B cell (primary cell): ENCODE data around the gene IP6K2. TPM values are rescaled to one million over a fixed set of nuclear protein-coding genes. Genes with fewer than 3 reads are reported as not detected.

Source experiments
- ATAC-seq: fragments of 200-7000 bp; cut with Tn5 transposase; one replicate; pipeline ENCODE4 v1.10.0; 2021; ENCODE audit warnings: low read depth, mild to moderate bottlenecking, moderate number of reproducible peaks, moderate library complexity
- CTCF ChIA-PET: fragments of 350-600 bp; sonication (Branson Sonifier 250); formaldehyde crosslinking; loops from one replicate; lab custom pipeline; 2021; ENCODE audit warnings: antibody characterized with exemption, inconsistent platforms; lab: Charles Lee
- POLR2A ChIA-PET: fragments of 350-600 bp; sonication (Branson Sonifier 250); formaldehyde crosslinking; loops from one replicate; lab custom pipeline; 2021; ENCODE audit warnings: antibody characterized with exemption; lab: Charles Lee
- DNase-seq: peaks from one replicate; pipeline ENCODE4 v3.0.0; 2013
- H2AFZ ChIP-seq: 2 replicates; pipeline ENCODE4 v1.6.1; 2012; ENCODE audit warnings: mild to moderate bottlenecking, low read depth, low read length; ENCODE audit not compliant: insufficient read depth, poor library complexity, severe bottlenecking
- H3K27ac ChIP-seq, 2 donors: 1 replicate in 1 of 2; 2 replicates in 1 of 2; pipeline ENCODE4 v1.5.1; 2012 to 2013; ENCODE audit warnings: low read length in 2 of 2, mild to moderate bottlenecking in 2 of 2, moderate library complexity in 1 of 2
- H3K27me3 ChIP-seq, 4 experiments: fragments of 200-600 bp in 1 of 4; sonication (generic) in 1 of 4; replicated peaks in 1 of 4; 1 replicate in 2 of 4; 2 replicates in 2 of 4; pipeline versions ENCODE4 v1.6.1 to v1.7.0; 2013 to 2016; ENCODE audit warnings: low read length in 3 of 4, mild to moderate bottlenecking in 2 of 4, mixed read lengths in 1 of 4, moderate library complexity in 1 of 4; ENCODE audit not compliant: insufficient read depth in 4 of 4, control insufficient read depth in 3 of 4; ENCODE audit errors: control extremely low read depth in 1 of 4
- H3K36me3 ChIP-seq, 2 experiments: replicated peaks in 1 of 2; 1 replicate in 1 of 2; 2 replicates in 1 of 2; pipeline versions ENCODE4 v1.6.1 to v1.7.1; 2013; ENCODE audit warnings: low read length in 1 of 2; ENCODE audit not compliant: insufficient read depth in 2 of 2, control insufficient read depth in 1 of 2; ENCODE audit errors: control extremely low read depth in 1 of 2, extremely low read depth in 1 of 2
- H3K4me1 ChIP-seq, 2 donors: fragments of 200-600 bp in 1 of 2; sonication (generic) in 1 of 2; 1 replicate in 1 of 2; 2 replicates in 1 of 2; pipeline versions ENCODE4 v1.5.1 to v1.6.1; 2013 to 2017; ENCODE audit warnings: low read length in 2 of 2; ENCODE audit not compliant: control insufficient read depth in 2 of 2, insufficient read depth in 2 of 2
- H3K4me2 ChIP-seq: replicated peaks from 2 replicates; pipeline ENCODE3; 2012; ENCODE audit warnings: mild to moderate bottlenecking, low read depth, low read length; ENCODE audit not compliant: poor library complexity, severe bottlenecking
- H3K4me3 ChIP-seq, 5 experiments: fragments of 200-600 bp in 1 of 5; sonication (generic) in 1 of 5; 1 replicate in 3 of 5; 2 replicates in 2 of 5; pipeline versions ENCODE4 v1.5.1 to v1.7.0; 2011 to 2016; ENCODE audit warnings: low read length in 4 of 5, mild to moderate bottlenecking in 4 of 5, low read depth in 2 of 5, control low read depth in 1 of 5, moderate library complexity in 1 of 5; ENCODE audit not compliant: insufficient read depth in 1 of 5; ENCODE audit errors: control extremely low read depth in 1 of 5, extremely low read depth in 1 of 5
- H3K79me2 ChIP-seq: fragments of 200-600 bp; sonication (generic); one replicate; pipeline ENCODE4 v1.6.0; 2016; ENCODE audit warnings: low read length; ENCODE audit not compliant: control insufficient read depth, insufficient read depth
- H3K9ac ChIP-seq: fragments of 200-600 bp; sonication (generic); 2 replicates; pipeline ENCODE4 v1.6.1; 2017; ENCODE audit warnings: mild to moderate bottlenecking, low read length, moderate library complexity
- H3K9me3 ChIP-seq, 3 donors: one replicate each; pipeline versions ENCODE4 v1.6.1 to v1.7.1; 2013; ENCODE audit warnings: low read length in 2 of 3; ENCODE audit not compliant: control insufficient read depth in 2 of 3, insufficient read depth in 1 of 3; ENCODE audit errors: control extremely low read depth in 1 of 3
- H4K20me1 ChIP-seq: 2 replicates; pipeline ENCODE4 v1.6.0; 2012; ENCODE audit warnings: mild to moderate bottlenecking, low read length; ENCODE audit not compliant: insufficient read depth, control insufficient read depth, poor library complexity, severe bottlenecking
- H3K27ac Mint-ChIP-seq: one replicate; pipeline ENCODE4 v1.8.0; 2021; ENCODE audit warnings: mixed read lengths
- H3K27me3 Mint-ChIP-seq: one replicate; pipeline ENCODE4 v1.8.0; 2021; ENCODE audit warnings: mixed read lengths
- H3K4me1 Mint-ChIP-seq: one replicate; pipeline ENCODE4 v1.8.0; 2021; ENCODE audit warnings: mixed read lengths
- H3K4me3 Mint-ChIP-seq: one replicate; pipeline ENCODE4 v1.8.0; 2021; ENCODE audit warnings: mixed read lengths
- H3K9me3 Mint-ChIP-seq: one replicate; pipeline ENCODE4 v1.8.0; 2022; ENCODE audit warnings: mixed read lengths; ENCODE audit not compliant: insufficient read depth
- EZH2 ChIP-seq: IDR thresholded peaks from 2 replicates; pipeline ENCODE4 v1.6.1; 2012; ENCODE audit warnings: borderline replicate concordance, low read depth, mild to moderate bottlenecking, moderate library complexity, low read length; ENCODE audit not compliant: insufficient read depth, poor library complexity, severe bottlenecking
- WGBS: methylation state at CpG from one replicate; pipeline ENCODE4 v1.1.5; 2013; ENCODE audit warnings: missing lambda C conversion rate; ENCODE audit not compliant: insufficient coverage; 5-methylcytosine and 5-hydroxymethylcytosine counted together
- intact Hi-C: fragments of 100-400 bp; cut with micrococcal nuclease; formaldehyde crosslinking; loops from one replicate; pipeline ENCODE4 v1.10.0; 2022
- polyA minus RNA-seq: library from RNA; depleted of rRNA, polyadenylated mRNA; stranded (reverse); fragments of >200 nt; gene quantifications from 2 replicates; pipeline ENCODE4 v1.2.3, GENCODE V29; 2012
- polyA plus RNA-seq: library from polyadenylated mRNA; depleted of rRNA; stranded (reverse); fragments of >200 nt; gene quantifications from 2 replicates; pipeline ENCODE4 v1.2.3, GENCODE V29; 2012
- total RNA-seq, 2 donors: library from RNA; stranded (reverse); fragments of 120-200 nt in 1 of 2; gene quantifications; 1 replicate in 1 of 2; 2 replicates in 1 of 2; pipeline versions ENCODE4 v1.2.3 to v1.2.4, GENCODE V29; 2013 to 2022
- TF ChIP-seq, protein P1 (sequence below): fragments of 200-600 bp; IDR thresholded peaks from one replicate; pipeline ENCODE4 v1.8.0; 2022; ENCODE audit warnings: antibody characterized with exemption, mild to moderate bottlenecking

The IP6K2 gene, protein sequence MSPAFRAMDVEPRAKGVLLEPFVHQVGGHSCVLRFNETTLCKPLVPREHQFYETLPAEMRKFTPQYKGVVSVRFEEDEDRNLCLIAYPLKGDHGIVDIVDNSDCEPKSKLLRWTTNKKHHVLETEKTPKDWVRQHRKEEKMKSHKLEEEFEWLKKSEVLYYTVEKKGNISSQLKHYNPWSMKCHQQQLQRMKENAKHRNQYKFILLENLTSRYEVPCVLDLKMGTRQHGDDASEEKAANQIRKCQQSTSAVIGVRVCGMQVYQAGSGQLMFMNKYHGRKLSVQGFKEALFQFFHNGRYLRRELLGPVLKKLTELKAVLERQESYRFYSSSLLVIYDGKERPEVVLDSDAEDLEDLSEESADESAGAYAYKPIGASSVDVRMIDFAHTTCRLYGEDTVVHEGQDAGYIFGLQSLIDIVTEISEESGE
- total RNA-seq (138 and 140 TPM in 2 replicates), polyA plus RNA-seq (132 and 158 TPM in 2 replicates), polyA minus RNA-seq (64.2 and 81.3 TPM in 2 replicates)
- total RNA-seq (2013), result 96.5 TPM

- under 1% methylated on average over 35 of the region's 38 CpGs for WGBS
- intact Hi-C loops, result loop anchor here (1.0 to 10.0 kb wide), 9 partner anchors 32 to 1520 kb away; partner anchors contain the start of genes ARIH2, GNAI2, IMPDH2 and NCKIPSD
Measured at GRCh38 chr3:48716982-48717746, at the start of gene IP6K2. Gene IP6K2, minus strand, starts transcription at chr3:48717221. Its CDS starts 21,930 bp downstream, at chr3:48695291.

More at GRCh38 chr3:48716982-48717746, at the start of gene IP6K2:
- ATAC-seq, result peak; percentile 99
- peak within 1 kb of the TSS; percentile 72 for H3K4me2 ChIP-seq
- peaks cover 33% of the 10 kb centered on the region for H3K4me1 Mint-ChIP-seq
- peaks cover 0 to 14% of the 10 kb centered on the region in 2 experiments for H3K36me3 ChIP-seq
- ChIA-PET POLR2A (interaction anchor here (0.5 to 1.1 kb wide), 4 partner anchors 20 to 312 kb away, joined by 3 to 7 read pairs (median 3); partner anchors contain the start of genes ARIH2 and IMPDH2), CTCF (interaction anchor here (0.7 to 3.2 kb wide), 6 partner anchors 9 to 235 kb away, joined by 3 to 13 read pairs (median 4); partner anchors contain the start of genes ARIH2 and NCKIPSD)
- peak within 1 kb of the TSS; percentile 91 for H3K9ac ChIP-seq
- peaks cover 18 to 20% of the 10 kb centered on the region in 2 donors for H3K4me1 ChIP-seq
- no peaks in the 10 kb centered on the region for H3K27me3 Mint-ChIP-seq
- peaks cover 10% of the 10 kb centered on the region for H4K20me1 ChIP-seq
- peak within 1 kb of the TSS; percentile 90 to 99 (median 95) for H3K4me3 ChIP-seq
- peak within 1 kb of the TSS; percentile 74 to 77 for H3K27ac ChIP-seq
- peak within 1 kb of the TSS; percentile 98 for H3K4me3 Mint-ChIP-seq
- no peaks in the 10 kb centered on the region for H3K9me3 ChIP-seq
- no peaks in the 10 kb centered on the region for H3K27me3 ChIP-seq
- TF ChIP-seq, protein P1, sequence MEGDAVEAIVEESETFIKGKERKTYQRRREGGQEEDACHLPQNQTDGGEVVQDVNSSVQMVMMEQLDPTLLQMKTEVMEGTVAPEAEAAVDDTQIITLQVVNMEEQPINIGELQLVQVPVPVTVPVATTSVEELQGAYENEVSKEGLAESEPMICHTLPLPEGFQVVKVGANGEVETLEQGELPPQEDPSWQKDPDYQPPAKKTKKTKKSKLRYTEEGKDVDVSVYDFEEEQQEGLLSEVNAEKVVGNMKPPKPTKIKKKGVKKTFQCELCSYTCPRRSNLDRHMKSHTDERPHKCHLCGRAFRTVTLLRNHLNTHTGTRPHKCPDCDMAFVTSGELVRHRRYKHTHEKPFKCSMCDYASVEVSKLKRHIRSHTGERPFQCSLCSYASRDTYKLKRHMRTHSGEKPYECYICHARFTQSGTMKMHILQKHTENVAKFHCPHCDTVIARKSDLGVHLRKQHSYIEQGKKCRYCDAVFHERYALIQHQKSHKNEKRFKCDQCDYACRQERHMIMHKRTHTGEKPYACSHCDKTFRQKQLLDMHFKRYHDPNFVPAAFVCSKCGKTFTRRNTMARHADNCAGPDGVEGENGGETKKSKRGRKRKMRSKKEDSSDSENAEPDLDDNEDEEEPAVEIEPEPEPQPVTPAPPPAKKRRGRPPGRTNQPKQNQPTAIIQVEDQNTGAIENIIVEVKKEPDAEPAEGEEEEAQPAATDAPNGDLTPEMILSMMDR, result no peak
- TF ChIP-seq EZH2, result no peak
- H3K79me2 ChIP-seq, result peaks cover 49% of the 10 kb centered on the region
- peak; percentile 97 for DNase-seq
- H3K27ac Mint-ChIP-seq, result peak within 1 kb of the TSS; percentile 93
- H2AFZ ChIP-seq, result peak within 1 kb of the TSS; percentile 82
- H3K9me3 Mint-ChIP-seq, result no peaks in the 10 kb centered on the region
